ENCODE measurements around the gene C6orf47.

The C6orf47 gene

GRCh38 chr6:31687860-31688693 is 27.5 kb upstream of the C6orf47 start:
- no peak for DNase-seq

GRCh38 chr6:31687321-31687720 is 26.7 kb upstream of the C6orf47 start:
- DNase-seq = no peak

GRCh38 chr6:31686483-31686882 is 25.9 kb upstream of the C6orf47 start:
- no peak for DNase-seq

GRCh38 chr6:31683591-31683990 is 23.0 kb upstream of the C6orf47 start:
- no peak for DNase-seq

GRCh38 chr6:31681135-31681671 is 20.6 kb upstream of the C6orf47 start:
- no peak for DNase-seq

- peak; percentile 75 for DNase-seq
These were observed 19.9 kb upstream of the C6orf47 start, which contains the start of gene LY6G5C for GRCh38 chr6:31680226-31681134. LY6G5C (minus strand) TSS chr6:31681067; CDS start chr6:31680373, 694 bp downstream.

- DNase-seq = no peak
These were observed 17.4 kb upstream of the C6orf47 start for GRCh38 chr6:31677955-31678354.

GRCh38 chr6:31676904-31677303 is 16.3 kb upstream of the C6orf47 start:
- DNase-seq = no peak

- DNase-seq = no peak
These were observed 15.8 kb upstream of the C6orf47 start for GRCh38 chr6:31676322-31676903.

GRCh38 chr6:31669676-31670075 is 9.1 kb upstream of the C6orf47 start, which contains the start of gene LY6G5B:
LY6G5B (plus strand) TSS chr6:31669976; CDS start chr6:31670951, 975 bp downstream.
- DNase-seq = no peak

- no peak for DNase-seq
These were observed 5.9 kb upstream of the C6orf47 start for GRCh38 chr6:31666337-31666965.

- peak; percentile 97 for DNase-seq
These were observed 5.1 kb upstream of the C6orf47 start, which contains the start of gene CSNK2B for GRCh38 chr6:31665501-31666336. CSNK2B (plus strand) TSS chr6:31666080; CDS start chr6:31666832, 752 bp downstream.

GRCh38 chr6:31664790-31665500 is 4.4 kb upstream of the C6orf47 start, which contains the start of gene GPANK1:
GPANK1 (minus strand) TSS chr6:31664997; CDS start chr6:31664478, 519 bp downstream.
- peak; percentile 79 for DNase-seq

GRCh38 chr6:31663961-31664789 is 3.6 kb upstream of the C6orf47 start:
- peak; percentile 47 for DNase-seq

GRCh38 chr6:31663126-31663960 is 2.8 kb upstream of the C6orf47 start:
- DNase-seq = no peak

GRCh38 chr6:31662124-31662723 is 1.6 kb upstream of the C6orf47 start:
- DNase-seq = no peak

GRCh38 chr6:31661262-31662123 is 915 bp upstream of the C6orf47 start:
- DNase-seq = no peak
